Measurements from ENCODE around the gene MAGED1.

The MAGED1 gene

GRCh38 chrX:51931566-51932150, 38.2 kb downstream of the MAGED1 start:
- no peaks in the 10 kb centered on the region for H3K36me3 ChIP-seq

More at GRCh38 chrX:51931566-51932150, 38.2 kb downstream of the MAGED1 start:
- no peaks in the 10 kb centered on the region for H3K27me3 ChIP-seq
- no peaks in the 10 kb centered on the region for H3K4me1 ChIP-seq
- no peak for DNase-seq
- no peaks in the 10 kb centered on the region for H3K9me3 ChIP-seq
- no peak for TF ChIP-seq CTCF (IDR thresholded peaks at IDR 0.05; ENCODE audit: low read depth, low read length)
- no peak overlapping the region for H3K4me3 ChIP-seq (ENCODE audit: low read depth, low read length)

Measured in BE2C (cell line).